Suprapubic skin (tissue), 4 donors: ENCODE data around the gene PRDM11.

ENCODE experiments used
- CTCF ChIP-seq, 2 donors: fragments of 200-600 bp in 1 of 2; fragments of 450-650 bp in 1 of 2; sonication (generic) in 1 of 2; IDR thresholded peaks; one replicate each; pipeline ENCODE4 v1.5.1; 2016 to 2019; ENCODE audit warnings: antibody characterized with exemption in 2 of 2, mild to moderate bottlenecking in 1 of 2, moderate library complexity in 1 of 2
- EP300 ChIP-seq: sonication (generic); formaldehyde crosslinking; IDR thresholded peaks from one replicate; pipeline ENCODE4 v1.6.1; 2017; ENCODE audit warnings: antibody characterized with exemption
- POLR2A ChIP-seq, 2 donors: fragments of 450-650 bp; IDR thresholded peaks; one replicate each; pipeline ENCODE4 v1.6.1; 2017; ENCODE audit warnings: antibody characterized with exemption in 2 of 2, mild to moderate bottlenecking in 2 of 2, moderate library complexity in 2 of 2
- POLR2AphosphoS5 ChIP-seq, 3 donors: sonication (generic); formaldehyde crosslinking; IDR thresholded peaks; one replicate each; pipeline ENCODE4 v1.6.1; 2017; ENCODE audit warnings: antibody characterized with exemption in 3 of 3

GRCh38 chr11:45156201-45156600, 9.8 kb downstream of the PRDM11 start:
- TF ChIP-seq CTCF (IDR thresholded peaks at IDR 0.05) (no peak), POLR2A (IDR thresholded peaks at IDR 0.05) (no peak), POLR2AphosphoS5 (IDR thresholded peaks at IDR 0.05) (no peak), EP300 (no peak)
